Activated gamma-delta T cell treated with anti-CD3 and anti-CD28 coated beads, Interleukin-2, amount 50 U/mL, for 16 hours (primary cell): ENCODE results near the gene TAS2R41.
"Not testable (repeated sequence)": the region's sequence is repeated elsewhere in the genome, so short reads cannot be mapped to it uniquely, and the experiment has no call there.

Experiments
- DNase-seq: peaks from one replicate; pipeline ENCODE4 v3.0.0-alpha.2; 2020; ENCODE audit warnings: low read depth

TAS2R41 gene

DNA sequence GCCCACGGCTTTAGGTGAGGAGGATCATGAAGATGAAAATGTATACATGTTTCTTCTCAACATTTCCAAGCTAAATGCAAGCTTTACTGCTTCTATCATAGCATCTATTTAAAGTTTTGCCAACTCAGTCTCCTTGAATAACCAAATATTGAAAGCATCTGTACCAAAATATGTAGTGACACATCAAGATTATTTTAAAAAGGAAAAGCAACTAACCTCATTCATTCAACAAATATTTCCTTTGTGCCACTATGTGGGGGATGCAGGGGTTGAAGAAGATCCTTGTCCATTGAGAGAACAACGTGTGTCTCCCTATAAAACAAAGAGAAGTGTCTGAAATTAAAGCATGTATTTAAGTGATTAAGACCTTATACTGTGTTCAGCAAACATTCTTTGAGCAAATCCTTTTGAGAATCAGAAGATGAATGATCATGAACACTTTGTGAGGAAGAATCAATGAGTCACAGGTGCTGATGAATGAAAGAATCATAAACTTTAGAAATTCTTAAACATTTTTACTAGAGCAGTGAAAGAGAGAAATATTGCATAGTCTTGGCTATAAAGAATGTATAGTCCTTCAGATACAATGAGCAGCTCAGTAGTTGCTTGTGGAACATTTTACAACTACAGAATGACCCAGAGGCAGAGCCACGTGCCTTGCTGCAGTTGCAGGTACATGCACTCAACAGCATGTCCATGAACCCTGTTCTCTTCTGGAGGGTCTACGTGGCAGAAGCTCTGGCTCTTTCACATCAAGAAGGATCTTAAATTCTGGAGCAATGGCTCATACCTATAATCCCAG lies 20.5 kb upstream of the TAS2R41 start:
- DNase-seq: no peak

DNA sequence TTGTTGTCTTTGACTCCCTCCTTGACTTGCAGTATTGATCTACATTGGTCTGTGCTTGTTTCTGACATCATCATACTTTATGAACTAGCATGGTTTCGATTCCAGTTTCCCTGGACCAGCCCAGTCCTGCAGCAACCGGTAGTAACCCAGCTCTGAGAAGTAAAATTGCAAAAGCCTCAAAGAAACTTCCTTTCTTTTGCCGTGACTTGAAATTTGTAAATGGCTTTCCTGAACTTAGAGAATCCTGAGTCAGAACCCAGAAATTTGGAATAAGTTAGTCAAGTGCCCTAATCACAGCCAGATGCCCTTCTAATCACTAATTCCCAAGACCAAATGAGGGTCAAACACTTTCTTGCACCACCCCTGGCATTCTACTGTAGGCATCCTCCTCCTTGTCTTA lies 19.4 kb upstream of the TAS2R41 start:
- no peak for DNase-seq

DNA sequence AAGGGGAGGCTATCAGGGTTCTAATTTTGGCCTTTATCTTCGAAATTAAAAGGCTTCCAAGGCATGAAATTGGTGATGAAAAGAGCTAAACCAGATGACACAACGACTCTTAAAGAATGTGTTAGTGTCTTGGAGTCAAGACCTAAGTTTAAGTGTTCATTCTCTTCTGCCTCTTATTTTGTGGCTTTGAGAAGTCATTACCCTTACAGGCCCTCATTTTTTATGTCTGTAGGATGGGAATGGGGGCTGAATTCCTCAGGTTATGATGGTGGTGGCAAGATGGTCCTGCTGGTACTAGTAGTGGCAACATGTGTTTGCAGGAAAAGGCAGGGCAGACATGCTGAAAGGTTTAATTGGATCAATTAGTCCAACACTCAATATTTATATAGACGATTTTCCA lies 19.0 kb upstream of the TAS2R41 start:
- DNase-seq: no peak

DNA sequence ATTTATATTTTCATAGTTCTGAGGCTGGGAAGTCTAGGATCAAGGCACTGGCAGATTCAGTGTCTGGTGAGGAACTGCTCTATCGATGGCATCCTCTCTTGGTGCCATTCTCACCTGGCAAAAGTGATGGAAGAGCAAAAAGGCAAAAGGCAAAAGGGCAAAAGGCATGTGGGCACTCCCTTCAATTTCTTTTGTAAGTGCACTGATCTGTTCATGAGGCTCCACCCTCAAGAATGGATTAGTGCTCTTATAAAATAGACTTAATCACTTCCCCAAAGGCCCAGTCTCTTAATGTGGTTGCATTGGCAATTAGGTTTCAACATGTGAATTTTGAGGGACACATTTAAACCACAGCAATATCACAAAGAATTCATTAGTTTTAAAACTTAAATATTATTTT lies 18.3 kb upstream of the TAS2R41 start:
- DNase-seq: no peak

DNA sequence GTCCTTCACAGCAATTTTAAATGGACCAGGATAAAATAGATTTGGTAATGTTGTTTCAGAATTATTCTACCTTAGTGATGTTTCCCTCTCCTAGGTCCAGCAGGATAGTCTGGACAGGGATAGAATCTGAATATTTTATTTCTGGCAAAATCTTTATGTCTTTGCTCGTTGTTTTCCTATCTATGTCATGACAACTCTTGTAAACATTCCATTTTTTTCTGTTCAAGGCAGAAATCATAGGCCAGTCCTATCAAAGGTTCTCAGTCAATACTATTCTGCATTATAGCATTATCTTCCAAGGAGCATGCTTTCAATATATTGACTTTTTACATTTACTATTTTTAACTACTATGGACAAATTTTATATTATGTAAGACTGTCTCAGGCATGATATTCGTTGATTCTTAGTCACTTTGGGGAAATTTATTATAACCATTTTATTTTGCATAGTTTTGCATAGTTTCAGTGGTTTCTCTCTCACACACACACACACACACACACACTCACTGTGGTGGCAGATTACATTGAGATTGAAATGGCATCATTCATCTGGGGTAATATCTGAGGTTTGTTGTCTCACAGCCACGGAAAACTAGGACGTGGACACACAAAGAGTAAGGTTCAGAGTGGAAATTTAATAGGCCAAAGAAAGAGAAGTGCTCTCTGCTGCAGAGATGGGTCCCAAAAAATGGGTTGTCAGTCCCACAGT lies 17.2 kb upstream of the TAS2R41 start:
- DNase-seq: no peak

DNA sequence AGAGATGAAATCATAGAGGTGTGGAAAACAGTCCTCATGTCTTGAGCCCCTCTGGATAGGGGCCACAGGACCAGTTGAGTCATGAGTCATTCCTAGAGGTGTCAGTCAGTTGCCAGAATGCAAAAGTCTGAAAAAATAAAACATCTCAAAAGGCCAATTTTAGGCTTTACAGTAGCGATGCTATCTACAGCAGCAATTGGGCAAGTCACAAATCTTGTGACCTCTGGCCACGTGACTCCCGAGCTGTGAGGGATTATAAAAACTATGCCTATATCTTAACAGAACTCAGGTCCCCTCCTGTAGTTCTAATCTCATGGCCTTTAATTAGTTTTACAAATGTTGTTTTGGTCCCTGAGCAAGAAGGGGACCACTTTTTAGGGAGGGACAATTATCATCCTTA lies 15.6 kb upstream of the TAS2R41 start:
- no peak for DNase-seq

DNA sequence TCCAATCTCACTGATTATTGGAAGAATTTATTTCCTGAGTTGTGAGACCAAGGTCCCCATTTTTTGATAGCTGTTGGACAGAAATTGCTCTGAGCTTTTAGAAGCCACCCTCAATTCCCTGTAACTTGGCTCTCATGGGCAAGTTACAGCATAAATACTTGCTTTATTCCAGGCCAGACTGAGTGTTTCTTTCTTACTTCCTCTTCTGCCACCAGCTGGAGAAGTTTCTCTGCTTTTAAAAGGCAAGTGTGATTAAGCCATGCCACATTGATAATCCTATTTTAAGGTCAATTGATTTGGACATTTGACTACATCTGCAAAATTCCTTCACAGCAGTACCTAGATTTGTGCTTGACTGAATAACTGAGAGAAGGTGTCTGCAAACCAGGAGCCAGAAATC lies 14.1 kb upstream of the TAS2R41 start:
- no peak for DNase-seq

DNA sequence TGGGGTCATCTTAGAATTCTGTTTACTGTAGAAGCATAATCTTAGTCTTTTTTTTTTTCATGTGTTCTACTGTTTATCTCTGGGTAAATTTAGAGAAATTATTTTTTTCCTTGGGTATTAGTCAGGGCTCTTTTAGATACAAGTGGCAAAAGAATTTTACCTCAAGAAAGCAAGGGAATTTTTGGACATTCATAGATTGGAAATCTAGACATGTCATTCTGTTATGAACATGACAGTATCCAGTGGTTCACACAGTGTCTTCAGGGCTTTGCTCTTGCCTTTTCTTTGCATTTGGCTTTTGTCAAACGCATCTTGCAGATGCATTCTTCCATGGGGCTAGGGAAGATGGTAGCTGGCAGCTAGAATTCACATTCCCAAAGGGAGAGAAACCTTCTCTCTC lies 13.7 kb upstream of the TAS2R41 start:
- no peak for DNase-seq

DNA sequence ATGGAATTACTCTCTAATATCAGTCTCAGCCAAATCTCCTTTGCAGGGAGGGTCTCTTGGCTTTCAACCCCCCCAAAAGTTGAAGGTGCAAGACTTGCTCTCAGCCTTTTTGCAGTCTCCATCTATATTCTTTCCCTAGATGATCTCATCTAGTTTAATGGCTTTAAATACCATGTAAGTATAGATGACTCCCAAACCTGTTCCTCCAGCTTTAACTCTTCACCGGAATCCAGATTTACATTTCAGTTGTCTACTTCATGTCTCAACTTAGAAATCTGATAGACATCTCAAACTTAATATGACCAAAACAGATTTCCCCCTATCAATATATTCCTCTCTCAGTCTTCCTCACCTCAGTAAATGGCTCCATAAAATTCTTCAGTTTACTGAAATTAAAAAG lies 9.9 kb upstream of the TAS2R41 start:
- no peak for DNase-seq

DNA sequence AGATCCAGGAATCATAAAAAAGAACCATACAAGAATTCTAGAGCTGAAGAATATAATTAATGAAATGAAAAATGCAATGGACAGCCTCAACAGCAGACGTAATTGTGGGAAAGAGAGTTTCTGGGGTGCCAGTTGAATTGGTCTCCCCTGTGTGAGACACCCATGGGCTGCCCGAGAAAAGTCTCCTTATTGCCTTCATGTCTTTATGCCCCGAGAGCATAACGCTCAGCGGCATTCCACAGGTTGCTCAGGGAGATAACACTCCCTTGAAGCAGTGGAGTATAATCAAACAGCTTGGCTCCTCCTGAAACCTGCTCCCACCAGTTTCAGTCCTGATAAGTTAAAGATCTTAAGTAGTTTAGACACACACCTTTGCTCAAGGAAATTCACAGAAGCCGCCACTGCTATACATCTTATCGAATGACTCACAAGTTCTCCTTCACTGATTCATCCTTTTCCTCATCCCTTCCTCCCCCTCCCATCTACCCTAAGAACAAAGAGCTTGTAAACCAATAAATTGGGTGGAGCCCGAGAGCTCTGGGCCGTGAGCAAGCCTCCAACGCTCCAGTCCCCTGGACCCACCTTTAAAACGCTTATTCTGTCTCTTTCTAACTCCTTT lies 5.5 kb upstream of the TAS2R41 start:
- not testable (repeated sequence) for DNase-seq

DNA sequence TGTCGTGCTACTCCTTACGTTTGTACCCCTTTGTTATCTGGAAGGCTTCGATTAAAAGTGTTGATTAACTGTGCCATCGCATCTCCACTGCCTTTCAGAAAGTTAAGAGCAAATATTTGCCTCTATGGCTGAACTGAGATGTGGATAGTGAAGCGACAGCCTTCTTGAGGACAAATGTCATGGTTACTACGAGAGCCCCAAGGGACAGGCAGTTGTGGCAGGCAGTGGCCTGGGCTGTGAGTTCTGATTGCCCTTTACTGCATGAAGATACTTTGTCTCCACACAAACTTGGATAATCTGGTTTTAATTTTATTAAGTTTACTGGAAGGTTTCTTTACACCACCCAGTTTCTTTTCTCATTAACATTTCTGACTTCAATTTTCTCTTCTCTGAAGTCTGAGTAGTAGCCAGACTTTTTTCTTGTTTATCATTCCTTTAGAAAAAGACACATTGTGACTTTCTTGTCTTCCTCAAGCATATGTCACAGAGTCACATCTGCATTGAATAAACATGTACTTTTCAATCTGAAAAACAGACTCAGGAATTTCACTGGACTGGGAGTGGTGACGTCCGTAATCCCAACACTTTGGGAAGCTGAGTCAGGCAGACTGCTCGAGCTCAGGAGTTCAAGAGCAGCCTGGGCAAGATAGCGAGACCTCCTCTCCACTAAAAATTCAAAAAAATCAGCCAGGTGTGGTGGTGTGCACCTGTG lies 1.5 kb downstream of the TAS2R41 start:
- DNase-seq: no peak

DNA sequence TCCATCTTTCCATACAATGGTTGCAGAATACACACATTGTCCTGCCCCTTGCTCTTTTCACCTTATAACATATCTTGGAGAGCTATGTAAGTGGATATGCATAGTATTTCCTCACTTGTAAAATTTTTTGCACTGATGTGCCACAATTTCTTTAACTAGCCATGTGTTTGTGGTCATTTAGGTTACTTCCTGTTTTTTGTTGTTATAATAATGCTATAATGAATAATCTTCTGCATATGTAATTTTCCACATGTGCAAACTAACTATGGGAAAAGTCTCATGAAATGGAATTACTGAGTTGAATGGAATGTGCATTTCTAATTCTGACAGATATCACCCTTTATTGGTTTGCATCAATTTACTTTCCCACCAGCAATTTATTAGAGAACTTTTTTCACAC lies 2.8 kb downstream of the TAS2R41 start:
- DNase-seq: no peak

DNA sequence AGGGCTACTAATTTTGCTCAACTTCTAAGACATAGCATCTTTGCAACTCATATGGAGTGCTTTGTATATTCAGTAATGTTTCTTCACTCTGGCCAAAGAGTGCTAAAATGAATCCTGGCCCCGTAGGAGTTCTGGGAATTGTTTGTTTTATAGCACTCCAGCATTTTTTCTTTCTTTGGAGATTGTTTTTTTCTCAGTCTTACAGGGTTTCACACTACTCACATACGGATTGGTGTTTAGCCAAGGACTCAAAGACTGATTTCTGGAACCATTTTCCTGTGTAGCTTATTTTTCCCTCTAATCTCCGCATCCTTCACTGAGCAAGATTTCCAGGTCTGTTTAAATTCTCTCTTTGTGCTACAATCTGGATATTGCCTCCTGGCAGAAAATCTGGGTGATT lies 6.4 kb downstream of the TAS2R41 start:
- no peak for DNase-seq

DNA sequence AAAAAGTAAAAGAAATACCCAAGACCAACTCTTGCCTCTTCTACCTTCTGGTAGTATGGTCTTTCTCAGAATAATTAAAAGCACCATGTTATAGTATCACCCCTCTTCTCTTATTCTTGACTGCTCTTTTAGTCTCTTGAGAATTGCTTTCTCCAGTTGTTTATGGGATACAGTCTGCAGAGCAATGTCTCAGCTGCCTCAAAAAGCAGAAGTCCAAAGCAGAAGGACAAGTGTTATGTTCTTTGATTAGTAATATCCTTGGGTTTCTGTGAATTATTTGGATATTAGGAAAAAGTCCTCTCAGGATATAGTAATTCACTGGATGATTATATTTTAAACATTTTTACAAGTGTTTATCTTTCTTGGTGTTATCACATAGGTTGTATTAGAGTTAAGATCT lies 7.4 kb downstream of the TAS2R41 start:
- DNase-seq: no peak

DNA sequence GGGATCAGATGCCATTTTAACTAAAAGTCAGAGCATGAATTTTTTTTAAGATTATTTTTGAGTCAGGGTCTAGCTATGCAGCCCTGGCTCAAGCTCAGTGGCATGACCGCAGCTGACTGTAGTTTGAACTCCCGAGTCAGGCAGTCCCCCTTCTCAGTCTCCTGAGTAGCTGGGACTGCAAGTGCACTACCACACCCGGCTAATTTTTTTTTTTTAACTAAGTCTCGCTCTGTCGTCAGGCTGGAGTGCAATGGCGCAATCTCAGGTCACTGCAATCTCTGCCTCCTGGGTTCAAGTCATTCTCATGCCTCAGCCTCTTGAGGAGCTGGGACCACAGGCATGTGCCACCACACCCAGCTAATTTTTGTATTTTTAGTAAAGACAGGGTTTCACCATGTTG lies 7.8 kb downstream of the TAS2R41 start:
- no peak for DNase-seq

DNA sequence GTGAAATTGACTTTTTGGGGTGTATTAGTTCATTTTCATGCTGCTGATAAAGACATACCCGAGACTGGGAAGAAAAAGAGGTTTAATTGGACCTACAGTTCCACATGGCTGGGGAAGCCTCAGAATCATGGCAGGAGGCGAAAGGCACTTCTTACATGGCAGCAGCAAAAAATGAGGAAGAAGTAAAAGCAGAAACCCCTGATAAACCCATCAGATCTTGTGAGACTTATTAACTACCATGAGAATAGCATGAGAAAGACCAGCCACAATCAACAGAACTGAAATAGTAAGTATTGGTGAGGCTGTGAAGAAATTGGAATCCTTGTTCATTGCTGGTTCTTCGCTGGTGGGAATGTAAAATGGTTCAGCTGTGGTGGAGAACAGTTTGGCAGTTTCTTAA lies 8.6 kb downstream of the TAS2R41 start:
- DNase-seq: not testable (repeated sequence)

DNA sequence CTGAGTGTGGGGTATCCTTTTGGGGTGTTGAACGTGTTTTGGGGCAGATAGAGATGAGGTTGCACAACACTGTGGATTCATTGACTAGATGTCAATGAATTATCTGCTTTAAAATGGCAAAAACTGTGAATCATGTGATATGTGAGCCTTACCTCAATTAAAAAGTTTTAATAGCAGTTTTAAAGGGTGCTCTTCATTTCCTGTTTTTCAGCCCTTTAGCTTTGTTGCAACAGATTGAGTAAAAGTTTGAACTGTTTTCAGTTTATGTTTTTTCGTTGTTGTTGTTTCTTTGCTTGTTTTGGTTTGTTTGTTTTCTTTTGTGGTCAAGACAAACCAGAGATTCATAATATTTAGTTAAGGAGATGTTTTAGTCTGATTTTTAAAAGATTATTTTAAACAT lies 9.4 kb downstream of the TAS2R41 start:
- DNase-seq: no peak

DNA sequence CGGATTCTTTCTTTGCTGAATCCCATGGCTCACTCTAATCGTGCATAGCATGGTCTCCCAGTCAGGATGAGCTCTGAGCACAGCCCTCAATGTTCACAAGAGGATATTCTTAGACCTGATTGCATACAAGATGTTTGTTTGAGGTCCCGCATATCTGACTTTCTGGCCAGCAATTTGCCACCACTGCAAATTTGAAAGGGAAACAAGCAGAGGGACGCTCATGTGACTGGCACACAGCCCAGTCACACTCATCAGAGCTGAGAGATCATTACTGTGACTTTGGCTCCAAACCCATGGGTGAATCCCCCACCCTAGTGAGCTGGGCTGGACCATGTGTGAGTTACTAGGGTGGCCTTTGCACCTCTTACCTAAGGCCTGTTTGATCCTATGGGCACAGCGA lies 9.9 kb downstream of the TAS2R41 start:
- DNase-seq: no peak

DNA sequence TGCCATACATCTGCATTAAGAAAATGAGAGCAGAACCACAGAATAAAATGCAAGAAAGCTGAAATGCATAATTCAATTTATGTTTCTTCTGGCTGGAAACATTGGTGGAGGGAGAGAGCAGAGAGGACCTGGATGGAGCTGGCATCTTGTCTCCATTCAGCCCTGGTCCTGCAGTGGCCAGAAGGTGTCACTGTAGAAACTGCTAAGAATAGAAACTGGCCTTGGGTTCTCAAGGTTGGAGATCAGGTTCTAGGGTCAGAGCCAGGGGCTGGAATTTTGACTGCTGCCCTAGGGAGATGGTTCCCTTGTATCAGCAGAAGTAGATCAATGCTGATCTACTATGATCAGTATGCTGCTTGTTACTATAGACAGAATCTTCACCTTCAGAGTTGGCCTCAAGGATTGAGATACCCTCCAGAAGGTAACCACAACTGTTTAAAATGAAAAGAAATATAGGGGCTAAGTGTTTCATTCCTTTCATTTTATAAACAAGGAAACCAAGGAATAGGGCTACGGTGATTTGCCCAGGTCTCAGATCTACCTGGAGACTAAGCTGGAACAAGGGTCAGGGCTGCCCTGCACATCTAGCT lies 13.1 kb downstream of the TAS2R41 start:
- DNase-seq: no peak

DNA sequence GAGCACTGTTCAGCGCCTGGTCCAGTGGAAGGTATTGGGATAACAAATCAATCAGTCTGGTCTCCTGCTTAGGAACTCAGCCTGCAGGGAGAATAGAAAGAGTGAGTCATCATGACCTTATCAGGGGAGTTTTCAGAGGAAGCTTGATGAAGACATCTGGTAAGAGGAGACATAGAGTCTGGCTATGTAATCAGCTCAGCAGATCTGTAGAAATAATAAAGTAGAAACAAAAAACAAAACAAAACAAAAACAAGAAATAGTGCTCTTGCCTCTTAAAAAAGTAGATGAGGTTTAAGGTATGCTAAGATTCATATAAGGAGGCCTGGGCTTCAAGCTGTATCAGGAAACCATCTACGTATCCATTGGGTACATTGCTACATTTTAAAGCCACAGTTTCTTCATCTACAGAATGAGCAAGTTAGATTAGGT lies 14.4 kb downstream of the TAS2R41 start:
- DNase-seq: no peak

DNA sequence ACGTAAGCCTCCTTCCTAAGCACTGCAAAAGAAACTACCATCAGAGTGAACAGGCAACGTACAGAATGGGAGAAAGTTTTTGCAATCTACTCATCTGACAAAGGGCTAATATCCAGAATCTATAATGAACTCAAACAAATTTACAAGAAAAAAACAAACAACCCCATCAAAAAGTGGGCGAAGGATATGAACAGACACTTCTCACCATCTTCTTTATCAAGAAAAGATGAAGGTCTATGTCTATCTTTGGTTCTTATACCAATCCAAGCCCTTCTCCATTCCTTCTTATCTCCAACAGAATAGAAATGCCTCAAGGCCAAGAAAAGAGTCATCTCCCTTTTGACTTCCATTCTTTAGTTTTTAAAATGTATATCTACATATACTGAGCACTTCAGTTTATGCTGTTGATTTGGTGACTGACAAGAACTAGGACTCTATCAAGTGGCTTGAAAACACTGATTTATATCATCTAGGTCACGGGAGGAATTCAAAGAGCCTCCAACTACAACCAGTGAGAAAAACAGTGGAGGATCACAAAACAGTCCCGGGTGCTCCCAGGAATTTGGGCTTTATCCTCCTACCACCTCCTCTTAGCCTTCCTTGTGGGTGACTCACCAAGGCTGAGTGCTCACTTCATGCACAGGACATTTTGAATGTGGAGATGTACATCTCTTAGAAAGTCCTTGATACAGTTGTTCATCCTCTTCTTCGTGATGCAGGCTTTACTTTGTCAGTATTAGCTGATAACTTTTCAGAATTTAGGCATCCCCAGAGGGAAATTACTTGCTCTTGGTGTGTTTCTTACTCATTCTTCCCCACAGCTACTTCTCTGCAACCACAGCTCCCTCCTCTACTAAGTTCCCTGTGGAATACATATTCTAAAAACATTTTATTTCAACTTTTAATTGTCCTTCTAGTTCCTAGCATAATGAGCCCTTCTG lies 15.4 kb downstream of the TAS2R41 start:
- DNase-seq: no peak
